Neutrophil (primary cell): Measurements from ENCODE around the gene ST3GAL3.

Experiments
- H3K27ac ChIP-seq: fragments of 200-600 bp; sonication (generic); 2 replicates; pipeline ENCODE4 v1.5.1; 2016; ENCODE audit warnings: mild to moderate bottlenecking, moderate library complexity
- H3K27me3 ChIP-seq: fragments of 200-600 bp; sonication (generic); 2 replicates; pipeline ENCODE4 v1.6.0; 2016; ENCODE audit warnings: mild to moderate bottlenecking
- H3K36me3 ChIP-seq: fragments of 200-600 bp; sonication (generic); 2 replicates; pipeline ENCODE4 v1.5.1; 2017
- H3K4me1 ChIP-seq, 2 experiments: fragments of 200-600 bp in 1 of 2; sonication (generic) in 1 of 2; 1 replicate in 1 of 2; 2 replicates in 1 of 2; pipeline versions ENCODE4 v1.5.1 to v1.6.1; 2013 to 2016; ENCODE audit warnings: low read depth in 1 of 2, low read length in 1 of 2, mild to moderate bottlenecking in 1 of 2, moderate library complexity in 1 of 2; ENCODE audit not compliant: control insufficient read depth in 1 of 2, insufficient read depth in 1 of 2
- H3K4me3 ChIP-seq, 2 experiments: fragments of 200-600 bp in 1 of 2; sonication (generic) in 1 of 2; 1 replicate in 1 of 2; 2 replicates in 1 of 2; pipeline ENCODE4 v1.5.1; 2013 to 2016; ENCODE audit warnings: low read depth in 1 of 2, low read length in 1 of 2, mild to moderate bottlenecking in 1 of 2, moderate library complexity in 1 of 2
- H3K9me3 ChIP-seq: fragments of 200-600 bp; sonication (generic); 2 replicates; pipeline ENCODE4 v1.5.1; 2016
- TF ChIP-seq, protein P1 (sequence below): fragments of 200-600 bp; sonication (generic); IDR thresholded peaks from 2 replicates; pipeline ENCODE4 v1.5.1; 2016; ENCODE audit warnings: antibody characterized with exemption

The ST3GAL3 gene

DNA sequence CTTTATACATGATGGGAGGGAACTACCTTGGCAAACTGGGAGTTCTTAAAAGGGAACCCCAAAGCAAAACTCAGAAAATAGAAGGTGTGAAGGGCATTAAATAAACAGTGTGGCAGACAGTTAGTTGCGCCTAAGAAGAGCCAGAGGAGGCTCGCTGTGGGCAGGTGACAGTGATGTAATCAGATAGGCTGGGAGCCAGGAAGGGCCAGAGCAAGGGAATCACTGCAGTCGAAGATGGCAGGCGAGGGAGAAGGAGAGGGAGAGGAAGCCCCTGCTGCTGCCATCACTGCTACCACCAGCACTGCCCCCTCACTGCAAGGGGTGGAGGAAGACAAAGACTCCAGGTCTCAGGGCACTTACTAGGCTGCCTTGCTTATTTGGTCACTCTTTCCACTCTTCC is 97.2 kb downstream of the ST3GAL3 start:
- no peaks in the 10 kb centered on the region for H3K36me3 ChIP-seq
- H3K4me3 ChIP-seq, result no peak overlapping the region
- H3K27ac ChIP-seq, result no peak overlapping the region
- no peaks in the 10 kb centered on the region for H3K9me3 ChIP-seq
- no peaks in the 10 kb centered on the region for H3K27me3 ChIP-seq
- TF ChIP-seq, protein P1, sequence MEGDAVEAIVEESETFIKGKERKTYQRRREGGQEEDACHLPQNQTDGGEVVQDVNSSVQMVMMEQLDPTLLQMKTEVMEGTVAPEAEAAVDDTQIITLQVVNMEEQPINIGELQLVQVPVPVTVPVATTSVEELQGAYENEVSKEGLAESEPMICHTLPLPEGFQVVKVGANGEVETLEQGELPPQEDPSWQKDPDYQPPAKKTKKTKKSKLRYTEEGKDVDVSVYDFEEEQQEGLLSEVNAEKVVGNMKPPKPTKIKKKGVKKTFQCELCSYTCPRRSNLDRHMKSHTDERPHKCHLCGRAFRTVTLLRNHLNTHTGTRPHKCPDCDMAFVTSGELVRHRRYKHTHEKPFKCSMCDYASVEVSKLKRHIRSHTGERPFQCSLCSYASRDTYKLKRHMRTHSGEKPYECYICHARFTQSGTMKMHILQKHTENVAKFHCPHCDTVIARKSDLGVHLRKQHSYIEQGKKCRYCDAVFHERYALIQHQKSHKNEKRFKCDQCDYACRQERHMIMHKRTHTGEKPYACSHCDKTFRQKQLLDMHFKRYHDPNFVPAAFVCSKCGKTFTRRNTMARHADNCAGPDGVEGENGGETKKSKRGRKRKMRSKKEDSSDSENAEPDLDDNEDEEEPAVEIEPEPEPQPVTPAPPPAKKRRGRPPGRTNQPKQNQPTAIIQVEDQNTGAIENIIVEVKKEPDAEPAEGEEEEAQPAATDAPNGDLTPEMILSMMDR, result no peak
- peaks cover 9 to 13% of the 10 kb centered on the region in 2 experiments for H3K4me1 ChIP-seq

DNA sequence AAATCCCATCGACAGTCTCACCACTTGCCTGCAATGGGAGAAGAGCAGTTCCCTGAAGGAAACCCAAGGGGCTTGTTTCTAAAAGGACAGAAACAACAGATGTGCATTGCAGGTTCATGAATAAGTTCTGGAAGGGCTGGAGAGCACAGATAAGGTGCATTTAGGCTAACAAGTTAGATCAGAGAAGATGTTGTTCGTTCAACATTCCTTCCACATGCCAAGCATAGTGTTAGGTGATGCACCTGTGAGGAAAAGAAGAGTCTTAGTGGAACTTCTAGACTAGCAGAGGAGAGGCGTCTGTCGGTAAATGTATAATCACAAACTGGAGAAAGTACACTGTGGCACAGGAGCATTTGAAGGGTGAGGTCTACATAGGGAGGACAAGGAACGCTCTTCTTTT is 98.0 kb downstream of the ST3GAL3 start:
- TF ChIP-seq, protein P1, result no peak
- no peaks in the 10 kb centered on the region for H3K36me3 ChIP-seq

DNA sequence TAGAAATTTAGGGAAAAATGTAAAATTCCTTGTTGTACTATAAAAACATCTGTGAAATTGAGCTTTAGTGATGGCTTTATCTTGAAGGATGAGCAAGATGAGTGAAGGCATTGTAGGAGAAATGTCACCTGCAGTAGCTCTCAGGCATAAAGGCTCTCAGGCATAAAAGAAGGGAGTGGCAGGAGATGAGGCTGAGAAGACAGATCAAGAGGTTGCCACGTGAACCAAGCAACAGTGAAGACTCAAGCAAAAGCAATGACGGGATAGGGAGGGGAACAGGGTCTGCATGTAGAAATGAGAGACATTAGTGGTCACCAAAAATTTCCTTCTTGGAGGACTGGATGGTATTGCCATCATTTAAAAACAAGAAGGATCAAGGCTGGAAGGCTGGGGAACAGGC is 98.8 kb downstream of the ST3GAL3 start:
- no peaks in the 10 kb centered on the region for H3K9me3 ChIP-seq
- H3K4me1 ChIP-seq, result peaks cover 9 to 13% of the 10 kb centered on the region in 2 experiments
- no peak overlapping the region for H3K4me3 ChIP-seq
- H3K27ac ChIP-seq, result no peak overlapping the region
- H3K36me3 ChIP-seq, result no peaks in the 10 kb centered on the region
- TF ChIP-seq, protein P1, result no peak
- H3K27me3 ChIP-seq, result no peaks in the 10 kb centered on the region

More for the DNA sequence above, 98.0 kb downstream of the ST3GAL3 start:
- H3K27me3 ChIP-seq, result no peaks in the 10 kb centered on the region
- H3K4me3 ChIP-seq, result no peak overlapping the region
- H3K9me3 ChIP-seq, result no peaks in the 10 kb centered on the region
- H3K4me1 ChIP-seq, result peaks cover 9 to 13% of the 10 kb centered on the region in 2 experiments
- H3K27ac ChIP-seq, result no peak overlapping the region

DNA sequence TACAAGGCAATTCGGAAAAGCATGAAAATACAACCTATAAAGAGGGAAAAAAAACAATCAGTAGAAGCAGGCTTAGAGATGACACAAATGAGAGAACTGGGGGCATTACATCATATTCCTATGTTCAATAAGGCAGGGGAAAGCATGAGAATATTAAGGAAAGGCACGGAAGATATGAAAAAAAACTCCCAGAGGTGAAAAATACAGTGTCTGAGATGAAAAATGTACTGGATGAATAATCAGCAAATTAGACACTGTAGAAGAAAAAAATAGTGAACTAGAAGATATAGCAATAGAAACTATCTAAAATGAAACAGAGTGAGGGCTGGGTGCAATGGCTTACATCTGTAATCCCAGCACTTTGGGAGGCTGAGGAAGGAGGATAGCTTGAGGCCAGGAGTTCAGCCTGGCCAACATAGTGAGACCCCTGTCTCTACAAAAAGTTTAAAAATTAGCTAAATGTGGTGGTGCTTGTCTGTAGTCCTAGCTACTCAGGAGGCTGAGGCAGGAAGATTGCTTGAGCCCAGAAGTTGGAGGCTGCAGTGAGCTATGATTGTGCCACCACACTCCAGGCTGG is 101.8 kb downstream of the ST3GAL3 start:
- Histone ChIP-seq H3K4me3 (no peak overlapping the region), H3K4me1 (peaks cover 19 to 24% of the 10 kb centered on the region in 2 experiments), H3K27me3 (no peaks in the 10 kb centered on the region), H3K36me3 (no peaks in the 10 kb centered on the region), H3K9me3 (no peaks in the 10 kb centered on the region), H3K27ac (no peak overlapping the region)
- TF ChIP-seq, protein P1, result no peak

DNA sequence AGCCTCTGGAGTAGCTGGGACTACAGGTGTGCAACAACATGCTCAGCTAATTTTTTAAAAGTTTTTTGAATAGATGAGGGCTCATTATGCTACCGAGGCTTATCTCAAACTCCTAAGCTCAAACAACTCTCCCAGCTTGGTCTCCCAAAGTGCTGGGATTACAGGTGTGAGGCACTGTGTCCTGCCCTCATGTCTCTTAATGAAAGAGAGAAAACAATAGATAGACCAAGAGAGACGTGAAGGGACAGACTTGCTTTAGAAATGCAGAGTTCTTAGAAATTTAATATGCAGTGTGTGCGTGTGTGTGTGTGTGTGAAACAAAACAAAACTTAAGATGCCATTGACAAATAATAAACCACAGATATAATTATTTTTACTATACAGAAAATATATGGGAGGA is 105.2 kb downstream of the ST3GAL3 start:
- peaks cover 27 to 29% of the 10 kb centered on the region in 2 experiments for H3K4me1 ChIP-seq
- TF ChIP-seq, protein P1, result no peak
- H3K27ac ChIP-seq, result no peak overlapping the region
- no peaks in the 10 kb centered on the region for H3K27me3 ChIP-seq
- no peak overlapping the region for H3K4me3 ChIP-seq
- no peaks in the 10 kb centered on the region for H3K36me3 ChIP-seq
- no peaks in the 10 kb centered on the region for H3K9me3 ChIP-seq

DNA sequence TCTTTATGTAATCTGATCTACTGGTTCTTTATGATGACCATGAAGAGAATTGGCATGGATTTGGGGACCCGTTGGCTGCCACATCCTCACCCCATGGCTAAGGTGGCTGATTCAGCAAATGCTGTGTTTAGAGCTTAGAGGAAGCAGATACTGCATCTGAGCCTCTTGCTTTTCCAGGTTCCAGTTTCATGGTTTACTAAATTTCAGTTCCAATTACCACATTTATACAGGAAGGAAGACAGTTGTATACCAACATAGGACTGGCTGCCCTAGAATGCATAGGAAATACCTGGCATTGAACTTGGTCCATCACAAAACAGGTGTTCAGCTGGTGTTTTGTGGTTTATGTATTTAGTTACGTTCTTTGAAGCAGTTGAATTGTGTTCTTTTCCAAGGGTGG is 107.1 kb downstream of the ST3GAL3 start:
- no peaks in the 10 kb centered on the region for H3K36me3 ChIP-seq
- H3K9me3 ChIP-seq, result no peaks in the 10 kb centered on the region
- no peaks in the 10 kb centered on the region for H3K27me3 ChIP-seq
- TF ChIP-seq, protein P1, result no peak
- H3K4me1 ChIP-seq, result peaks cover 18 to 19% of the 10 kb centered on the region in 2 experiments
- no peak overlapping the region for H3K27ac ChIP-seq
- no peak overlapping the region for H3K4me3 ChIP-seq
